ENCODE measurements around the gene FAM13A.

The FAM13A gene

GRCh38 chr4:89007338-89007939, 49.5 kb downstream of the FAM13A start:
- no peak for TF ChIP-seq YY1 (IDR thresholded peaks at IDR 0.05; ENCODE audit: low read depth)
- no peak for TF ChIP-seq CEBPB (IDR thresholded peaks at IDR 0.05)
- no peak for TF ChIP-seq RAD21 (IDR thresholded peaks at IDR 0.05; ENCODE audit: low read depth)
- TF ChIP-seq ZBTB7A (IDR thresholded peaks at IDR 0.05; ENCODE audit: low read depth), result no peak
- TF ChIP-seq EP300 (IDR thresholded peaks at IDR 0.05; ENCODE audit: borderline replicate concordance), result no peak
- TF ChIP-seq EGR1 (IDR thresholded peaks at IDR 0.05), result no peak
- no peak for TF ChIP-seq FOXM1 (IDR thresholded peaks at IDR 0.05; ENCODE audit: borderline replicate concordance, low read depth)
- no peak for TF ChIP-seq TCF12 (IDR thresholded peaks at IDR 0.05; ENCODE audit: low read depth)
- TF ChIP-seq REST (IDR thresholded peaks at IDR 0.05; ENCODE audit: low read depth), result no peak
- no peak for TF ChIP-seq USF1 (IDR thresholded peaks at IDR 0.05)
- no peak for TF ChIP-seq MAX (IDR thresholded peaks at IDR 0.05)
- no peak for TF ChIP-seq NFIC (IDR thresholded peaks at IDR 0.05)
- TF ChIP-seq CREB1 (IDR thresholded peaks at IDR 0.05; ENCODE audit: low read depth), result no peak
- TF ChIP-seq TEAD4 (IDR thresholded peaks at IDR 0.05), result no peak
- no peak for TF ChIP-seq TAF1 (IDR thresholded peaks at IDR 0.05; ENCODE audit: low read depth)

- no peak for TF ChIP-seq TEAD4 (IDR thresholded peaks at IDR 0.05)
- TF ChIP-seq REST (IDR thresholded peaks at IDR 0.05; ENCODE audit: low read depth), result no peak
- TF ChIP-seq FOXM1 (IDR thresholded peaks at IDR 0.05; ENCODE audit: borderline replicate concordance, low read depth), result no peak
- no peak for TF ChIP-seq RAD21 (IDR thresholded peaks at IDR 0.05; ENCODE audit: low read depth)
- TF ChIP-seq YY1 (IDR thresholded peaks at IDR 0.05; ENCODE audit: low read depth), result no peak
- no peak for TF ChIP-seq CEBPB (IDR thresholded peaks at IDR 0.05)
- TF ChIP-seq EGR1 (IDR thresholded peaks at IDR 0.05), result no peak
- no peak for TF ChIP-seq USF1 (IDR thresholded peaks at IDR 0.05)
- TF ChIP-seq NFIC (IDR thresholded peaks at IDR 0.05), result no peak
- TF ChIP-seq MAX (IDR thresholded peaks at IDR 0.05), result no peak
- TF ChIP-seq TCF12 (IDR thresholded peaks at IDR 0.05; ENCODE audit: low read depth), result no peak
- TF ChIP-seq TAF1 (IDR thresholded peaks at IDR 0.05; ENCODE audit: low read depth), result no peak
- no peak for TF ChIP-seq EP300 (IDR thresholded peaks at IDR 0.05; ENCODE audit: borderline replicate concordance)
- TF ChIP-seq ZBTB7A (IDR thresholded peaks at IDR 0.05; ENCODE audit: low read depth), result no peak
- TF ChIP-seq CREB1 (IDR thresholded peaks at IDR 0.05; ENCODE audit: low read depth), result no peak
These were observed 50.7 kb downstream of the FAM13A start for GRCh38 chr4:89006307-89006706.

GRCh38 chr4:89001647-89002445, 55.1 kb downstream of the FAM13A start:
- no peak for TF ChIP-seq YY1 (IDR thresholded peaks at IDR 0.05; ENCODE audit: low read depth)
- no peak for TF ChIP-seq RAD21 (IDR thresholded peaks at IDR 0.05; ENCODE audit: low read depth)
- no peak for TF ChIP-seq MAX (IDR thresholded peaks at IDR 0.05)
- no peak for TF ChIP-seq ZBTB7A (IDR thresholded peaks at IDR 0.05; ENCODE audit: low read depth)
- no peak for TF ChIP-seq NFIC (IDR thresholded peaks at IDR 0.05)
- TF ChIP-seq REST (IDR thresholded peaks at IDR 0.05; ENCODE audit: low read depth), result no peak
- no peak for TF ChIP-seq CEBPB (IDR thresholded peaks at IDR 0.05)
- no peak for TF ChIP-seq CREB1 (IDR thresholded peaks at IDR 0.05; ENCODE audit: low read depth)
- no peak for TF ChIP-seq TAF1 (IDR thresholded peaks at IDR 0.05; ENCODE audit: low read depth)
- no peak for TF ChIP-seq TEAD4 (IDR thresholded peaks at IDR 0.05)
- no peak for TF ChIP-seq TCF12 (IDR thresholded peaks at IDR 0.05; ENCODE audit: low read depth)
- no peak for TF ChIP-seq EGR1 (IDR thresholded peaks at IDR 0.05)
- no peak for TF ChIP-seq USF1 (IDR thresholded peaks at IDR 0.05)
- no peak for TF ChIP-seq FOXM1 (IDR thresholded peaks at IDR 0.05; ENCODE audit: borderline replicate concordance, low read depth)
- no peak for TF ChIP-seq EP300 (IDR thresholded peaks at IDR 0.05; ENCODE audit: borderline replicate concordance)
